Measurements from ENCODE around the gene VSIR.

GRCh38 chr10:71770789-71771188, 2.5 kb downstream of the VSIR start:
- TF ChIP-seq, protein P1, sequence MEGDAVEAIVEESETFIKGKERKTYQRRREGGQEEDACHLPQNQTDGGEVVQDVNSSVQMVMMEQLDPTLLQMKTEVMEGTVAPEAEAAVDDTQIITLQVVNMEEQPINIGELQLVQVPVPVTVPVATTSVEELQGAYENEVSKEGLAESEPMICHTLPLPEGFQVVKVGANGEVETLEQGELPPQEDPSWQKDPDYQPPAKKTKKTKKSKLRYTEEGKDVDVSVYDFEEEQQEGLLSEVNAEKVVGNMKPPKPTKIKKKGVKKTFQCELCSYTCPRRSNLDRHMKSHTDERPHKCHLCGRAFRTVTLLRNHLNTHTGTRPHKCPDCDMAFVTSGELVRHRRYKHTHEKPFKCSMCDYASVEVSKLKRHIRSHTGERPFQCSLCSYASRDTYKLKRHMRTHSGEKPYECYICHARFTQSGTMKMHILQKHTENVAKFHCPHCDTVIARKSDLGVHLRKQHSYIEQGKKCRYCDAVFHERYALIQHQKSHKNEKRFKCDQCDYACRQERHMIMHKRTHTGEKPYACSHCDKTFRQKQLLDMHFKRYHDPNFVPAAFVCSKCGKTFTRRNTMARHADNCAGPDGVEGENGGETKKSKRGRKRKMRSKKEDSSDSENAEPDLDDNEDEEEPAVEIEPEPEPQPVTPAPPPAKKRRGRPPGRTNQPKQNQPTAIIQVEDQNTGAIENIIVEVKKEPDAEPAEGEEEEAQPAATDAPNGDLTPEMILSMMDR (IDR thresholded peaks at IDR 0.05; ENCODE audit: borderline replicate concordance, extremely low read depth, low read length, poor library complexity, severe bottlenecking): no peak
- TF ChIP-seq EZH2 (IDR thresholded peaks at IDR 0.05; ENCODE audit: borderline replicate concordance, low read depth, low read length, severe bottlenecking): no peak

Data from DND-41 (cell line).